GM23338 (cell line): ENCODE data around the gene TBL1XR1.

ENCODE experiments used
- NANOG ChIP-seq: IDR thresholded peaks from 2 replicates; pipeline ENCODE4 v1.6.1; 2016; ENCODE audit warnings: antibody characterized with exemption, borderline replicate concordance
- TF ChIP-seq, protein P1 (sequence below): IDR thresholded peaks from 2 replicates; pipeline ENCODE4 v1.6.1; 2016; ENCODE audit warnings: antibody characterized with exemption

- TF ChIP-seq, protein P1, sequence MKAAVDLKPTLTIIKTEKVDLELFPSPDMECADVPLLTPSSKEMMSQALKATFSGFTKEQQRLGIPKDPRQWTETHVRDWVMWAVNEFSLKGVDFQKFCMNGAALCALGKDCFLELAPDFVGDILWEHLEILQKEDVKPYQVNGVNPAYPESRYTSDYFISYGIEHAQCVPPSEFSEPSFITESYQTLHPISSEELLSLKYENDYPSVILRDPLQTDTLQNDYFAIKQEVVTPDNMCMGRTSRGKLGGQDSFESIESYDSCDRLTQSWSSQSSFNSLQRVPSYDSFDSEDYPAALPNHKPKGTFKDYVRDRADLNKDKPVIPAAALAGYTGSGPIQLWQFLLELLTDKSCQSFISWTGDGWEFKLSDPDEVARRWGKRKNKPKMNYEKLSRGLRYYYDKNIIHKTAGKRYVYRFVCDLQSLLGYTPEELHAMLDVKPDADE, result no peak
- TF ChIP-seq NANOG, result no peak
Observed at GRCh38 chr3:177106184-177106583, 91.1 kb downstream of the TBL1XR1 start.
